Immature natural killer cell (primary cell): Measurements from ENCODE around the gene UFC1. TPM values are rescaled to one million over a fixed set of nuclear protein-coding genes. Genes with fewer than 3 reads are reported as not detected.

Experiments
- DNase-seq, 3 donors: peaks; one replicate each; pipeline ENCODE4 v3.0.0; 2022; ENCODE audit warnings: mixed read lengths in 1 of 3
- H3K27ac Mint-ChIP-seq, 6 donors: one replicate each; pipeline ENCODE4 v1.8.0; 2020; ENCODE audit warnings: mixed read lengths in 6 of 6, mild to moderate bottlenecking in 5 of 6, inconsistent platforms in 4 of 6, moderate library complexity in 3 of 6
- H3K27me3 Mint-ChIP-seq, 3 donors: one replicate each; pipeline ENCODE4 v1.8.0; 2020 to 2021; ENCODE audit warnings: low read depth in 3 of 3, mild to moderate bottlenecking in 3 of 3, mixed read lengths in 3 of 3, moderate library complexity in 3 of 3, inconsistent platforms in 1 of 3
- H3K36me3 Mint-ChIP-seq, 3 donors: one replicate each; pipeline ENCODE4 v1.8.0; 2020; ENCODE audit warnings: mixed read lengths in 3 of 3, inconsistent platforms in 2 of 3, mild to moderate bottlenecking in 2 of 3
- H3K4me1 Mint-ChIP-seq, 2 donors: one replicate each; pipeline ENCODE4 v1.8.0; 2020; ENCODE audit warnings: inconsistent platforms in 2 of 2, mild to moderate bottlenecking in 2 of 2, mixed read lengths in 2 of 2, moderate library complexity in 1 of 2
- H3K4me3 Mint-ChIP-seq, 5 donors: one replicate each; pipeline ENCODE4 v1.8.0; 2020; ENCODE audit warnings: mild to moderate bottlenecking in 5 of 5, mixed read lengths in 5 of 5, inconsistent platforms in 3 of 5, moderate library complexity in 3 of 5
- H3K9me3 Mint-ChIP-seq, 6 donors: one replicate each; pipeline ENCODE4 v1.8.0; 2020; ENCODE audit warnings: mild to moderate bottlenecking in 6 of 6, mixed read lengths in 6 of 6, inconsistent platforms in 4 of 6, moderate library complexity in 3 of 6
- polyA plus RNA-seq, 3 donors: library from polyadenylated mRNA; unstranded; fragments of 300-500 nt; fragmentation: Illumina TruSeq; gene quantifications; one replicate each; pipeline ENCODE4 v1.2.3, GENCODE V29; 2021

UFC1 gene
- polyA plus RNA-seq, 3 donors from 2014 or later, result 174 to 219 (median 186) TPM

- H3K4me3 Mint-ChIP-seq, result peak overlapping the region; percentile 89 to 96 (median 93)
- H3K36me3 Mint-ChIP-seq, result peaks cover 7 to 27% (median 9%) of the 10 kb centered on the region in 3 donors
- peaks cover 48 to 57% of the 10 kb centered on the region in 2 donors for H3K4me1 Mint-ChIP-seq
- peak overlapping the region; percentile 95 to 99 (median 98) for H3K27ac Mint-ChIP-seq
- DNase-seq, result no peak
- no peaks in the 10 kb centered on the region for H3K9me3 Mint-ChIP-seq
- peaks cover 0 to 12% (median 9%) of the 10 kb centered on the region in 3 donors for H3K27me3 Mint-ChIP-seq
These were observed 13.1 kb downstream of the UFC1 start for GRCh38 chr1:161166669-161167548.

- Mint-ChIP-seq H3K9me3 (no peaks in the 10 kb centered on the region), H3K27ac (peak overlapping the region in 1 of 6 donors; percentile 43), H3K36me3 (peaks cover 10 to 38% (median 20%) of the 10 kb centered on the region in 3 donors), H3K4me1 (peaks cover 40 to 51% of the 10 kb centered on the region in 2 donors), H3K27me3 (peaks cover 0 to 11% (median 7%) of the 10 kb centered on the region in 3 donors), H3K4me3 (peak overlapping the region in 1 of 5 donors; percentile 41)
- DNase-seq, result no peak
These were observed 15.1 kb downstream of the UFC1 start for GRCh38 chr1:161168906-161169305.

DNA sequence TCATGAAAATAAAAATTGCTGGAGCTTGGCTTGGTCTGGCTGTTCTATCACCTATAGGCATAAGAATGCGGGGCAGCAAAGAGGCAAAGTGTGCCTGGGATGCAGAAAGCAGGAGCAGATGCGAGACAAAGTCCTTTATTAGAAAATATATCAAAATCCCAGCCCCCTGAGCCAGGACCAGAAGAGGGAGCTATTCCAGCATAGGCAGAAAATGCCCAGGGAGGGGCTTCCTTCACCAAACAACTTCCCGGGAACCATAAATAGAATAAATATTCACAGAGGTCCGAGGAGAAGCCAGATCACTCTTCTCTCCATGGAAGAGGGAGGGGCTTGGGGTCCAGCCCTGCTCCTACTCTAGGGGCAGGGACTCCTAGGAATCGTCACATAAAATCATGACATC lies 17.4 kb downstream of the UFC1 start:
- Mint-ChIP-seq H3K36me3 (peaks cover 15 to 41% (median 23%) of the 10 kb centered on the region in 3 donors), H3K9me3 (no peaks in the 10 kb centered on the region), H3K27me3 (peaks cover 0 to 4% (median 4%) of the 10 kb centered on the region in 3 donors), H3K4me1 (peaks cover 40 to 51% of the 10 kb centered on the region in 2 donors), H3K27ac (peak overlapping the region in 3 of 6 donors; percentile 48 to 66 (median 66)), H3K4me3 (no peak overlapping the region)
- no peak for DNase-seq

- H3K27ac Mint-ChIP-seq, result peak overlapping the region in 2 of 6 donors; percentile 53 to 71
- H3K4me3 Mint-ChIP-seq, result no peak overlapping the region
- peaks cover 0 to 1% (median 0%) of the 10 kb centered on the region in 3 donors for H3K27me3 Mint-ChIP-seq
- no peak for DNase-seq
- H3K36me3 Mint-ChIP-seq, result peaks cover 15 to 41% (median 23%) of the 10 kb centered on the region in 3 donors
- H3K9me3 Mint-ChIP-seq, result no peaks in the 10 kb centered on the region
- peaks cover 40 to 51% of the 10 kb centered on the region in 2 donors for H3K4me1 Mint-ChIP-seq
These were observed 17.9 kb downstream of the UFC1 start for GRCh38 chr1:161171696-161172095.

DNA sequence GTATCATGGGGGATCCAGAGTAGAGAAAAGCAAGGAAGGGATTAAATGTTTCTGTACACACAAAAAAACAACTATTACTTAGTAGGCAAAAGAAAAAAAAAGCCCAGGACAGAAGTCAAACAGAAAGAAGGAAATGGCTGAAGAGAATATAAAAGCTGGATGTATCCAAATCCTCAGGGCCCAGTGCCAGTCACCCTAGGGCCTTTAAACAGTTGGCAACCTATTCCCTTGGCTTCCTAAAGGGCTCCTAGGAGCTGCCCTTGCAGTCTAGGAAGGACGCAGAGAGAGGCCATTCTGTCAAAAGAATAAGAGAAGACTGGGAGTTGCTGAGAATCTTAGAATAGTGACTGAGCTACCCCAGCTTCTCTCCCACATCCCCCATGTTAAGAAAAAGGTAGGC lies 18.6 kb downstream of the UFC1 start:
- peaks cover 15 to 41% (median 23%) of the 10 kb centered on the region in 3 donors for H3K36me3 Mint-ChIP-seq
- H3K27me3 Mint-ChIP-seq, result peaks cover 0 to 1% (median 0%) of the 10 kb centered on the region in 3 donors
- peaks cover 40 to 51% of the 10 kb centered on the region in 2 donors for H3K4me1 Mint-ChIP-seq
- peak overlapping the region in 4 of 6 donors; percentile 8 to 64 (median 34) for H3K27ac Mint-ChIP-seq
- no peak for DNase-seq
- H3K9me3 Mint-ChIP-seq, result no peaks in the 10 kb centered on the region
- H3K4me3 Mint-ChIP-seq, result no peak overlapping the region

- no peak for DNase-seq
- Mint-ChIP-seq H3K4me3 (no peak overlapping the region), H3K27ac (peak overlapping the region in 3 of 6 donors; percentile 9 to 59 (median 25)), H3K27me3 (peaks cover 0 to 1% (median 0%) of the 10 kb centered on the region in 3 donors), H3K4me1 (peaks cover 40 to 51% of the 10 kb centered on the region in 2 donors), H3K36me3 (peaks cover 15 to 41% (median 23%) of the 10 kb centered on the region in 3 donors), H3K9me3 (no peaks in the 10 kb centered on the region)
These were observed 19.1 kb downstream of the UFC1 start for GRCh38 chr1:161172776-161173376.

GRCh38 chr1:161173711-161174110 lies 19.9 kb downstream of the UFC1 start:
- no peak overlapping the region for H3K4me3 Mint-ChIP-seq
- DNase-seq, result no peak
- peaks cover 0 to 1% (median 0%) of the 10 kb centered on the region in 3 donors for H3K27me3 Mint-ChIP-seq
- H3K4me1 Mint-ChIP-seq, result peaks cover 40 to 53% of the 10 kb centered on the region in 2 donors
- peak overlapping the region in 2 of 6 donors; percentile 43 to 53 for H3K27ac Mint-ChIP-seq
- no peaks in the 10 kb centered on the region for H3K9me3 Mint-ChIP-seq
- peaks cover 15 to 41% (median 23%) of the 10 kb centered on the region in 3 donors for H3K36me3 Mint-ChIP-seq

DNA sequence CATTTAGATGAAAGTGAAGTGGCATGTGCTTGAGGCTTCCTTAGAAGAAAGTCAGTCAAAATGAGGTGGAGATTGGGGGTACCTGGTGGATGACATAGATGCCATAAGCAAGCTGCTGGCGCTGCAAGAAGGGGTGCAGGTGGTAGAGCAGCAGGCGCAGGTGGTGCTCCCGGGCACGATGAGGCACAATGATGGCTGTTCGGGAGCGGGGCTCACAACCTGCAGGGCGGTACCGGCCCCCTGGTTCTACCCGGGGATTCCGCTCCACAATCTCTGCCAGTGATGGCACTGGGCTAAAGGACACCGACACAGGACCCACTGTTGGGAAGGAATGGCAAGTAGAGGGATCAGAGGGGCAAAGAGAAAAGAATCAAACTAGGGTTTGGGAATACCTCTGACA lies 21.1 kb downstream of the UFC1 start:
- H3K27ac Mint-ChIP-seq, result peak overlapping the region in 4 of 6 donors; percentile 42 to 100 (median 75)
- peaks cover 0 to 1% (median 0%) of the 10 kb centered on the region in 3 donors for H3K27me3 Mint-ChIP-seq
- H3K4me3 Mint-ChIP-seq, result peak overlapping the region in 4 of 5 donors; percentile 17 to 100 (median 62)
- DNase-seq, result no peak
- no peaks in the 10 kb centered on the region for H3K9me3 Mint-ChIP-seq
- H3K36me3 Mint-ChIP-seq, result peaks cover 15 to 38% (median 23%) of the 10 kb centered on the region in 3 donors
- H3K4me1 Mint-ChIP-seq, result peaks cover 45 to 58% of the 10 kb centered on the region in 2 donors

DNA sequence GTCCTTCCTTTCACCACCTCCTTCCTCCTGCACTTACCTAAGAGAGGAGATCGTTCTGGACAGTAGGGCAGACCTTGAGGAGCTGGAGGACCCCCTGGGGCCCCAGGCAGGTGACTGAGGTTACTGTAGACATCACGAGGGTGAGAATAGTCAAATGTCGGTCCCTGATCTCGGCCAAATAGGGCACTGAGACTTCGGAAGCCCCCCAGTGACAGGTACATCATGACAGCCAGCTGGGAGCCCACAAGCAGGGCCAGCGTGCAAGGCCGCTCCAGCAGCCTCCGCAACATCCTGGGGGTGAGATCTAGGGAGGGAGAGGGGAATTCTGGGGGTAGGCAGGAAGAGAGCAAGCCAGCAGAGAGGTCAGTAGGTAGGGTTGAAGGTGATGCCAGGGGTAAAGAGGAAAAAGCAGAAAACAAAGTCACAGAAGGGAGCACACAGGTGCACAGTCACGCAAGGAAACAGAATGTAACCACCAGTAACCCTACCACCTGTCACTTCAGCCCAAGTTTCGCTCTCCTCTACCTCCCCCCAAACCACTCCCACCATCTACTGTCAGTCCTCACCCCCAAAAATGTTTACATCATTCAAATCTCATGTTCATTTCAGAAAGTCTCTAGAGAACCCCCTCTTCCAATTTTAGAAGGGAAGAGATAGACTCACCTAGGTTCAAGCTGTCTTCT lies 22.1 kb downstream of the UFC1 start:
- Mint-ChIP-seq H3K27ac (peak overlapping the region; percentile 98 to 100 (median 99)), H3K4me3 (peak overlapping the region; percentile 94 to 100 (median 100)), H3K9me3 (no peaks in the 10 kb centered on the region), H3K4me1 (peaks cover 55 to 68% of the 10 kb centered on the region in 2 donors), H3K36me3 (peaks cover 12 to 35% (median 25%) of the 10 kb centered on the region in 3 donors), H3K27me3 (peaks cover 0 to 1% (median 0%) of the 10 kb centered on the region in 3 donors)
- DNase-seq, result no peak

GRCh38 chr1:161176468-161177111 lies 22.8 kb downstream of the UFC1 start:
- Mint-ChIP-seq H3K27ac (peak overlapping the region; percentile 98 to 100 (median 99)), H3K27me3 (no peaks in the 10 kb centered on the region), H3K4me1 (peaks cover 57 to 75% of the 10 kb centered on the region in 2 donors), H3K9me3 (no peaks in the 10 kb centered on the region), H3K4me3 (peak overlapping the region; percentile 94 to 100 (median 100)), H3K36me3 (peaks cover 9 to 29% (median 21%) of the 10 kb centered on the region in 3 donors)
- no peak for DNase-seq

GRCh38 chr1:161177112-161177935 lies 23.5 kb downstream of the UFC1 start, which contains the start of gene B4GALT3:
Gene B4GALT3 (minus strand): TSS chr1:161177507. CDS start chr1:161176060, 1,447 bp downstream.
- peak; percentile 90 to 91 (median 91) for DNase-seq
- Mint-ChIP-seq H3K27me3 (peaks cover 0 to 2% (median 0%) of the 10 kb centered on the region in 3 donors), H3K9me3 (no peaks in the 10 kb centered on the region), H3K4me1 (peaks cover 64 to 82% of the 10 kb centered on the region in 2 donors), H3K36me3 (peaks cover 4 to 21% (median 14%) of the 10 kb centered on the region in 3 donors), H3K4me3 (peak within 1 kb of the TSS; percentile 94 to 100 (median 100)), H3K27ac (peak within 1 kb of the TSS; percentile 98 to 100 (median 99))

- Mint-ChIP-seq H3K27ac (peak overlapping the region; percentile 98 to 100 (median 99)), H3K27me3 (peaks cover 0 to 4% (median 0%) of the 10 kb centered on the region in 3 donors), H3K4me3 (peak overlapping the region; percentile 94 to 100 (median 100)), H3K36me3 (peaks cover 5 to 16% (median 14%) of the 10 kb centered on the region in 3 donors), H3K9me3 (no peaks in the 10 kb centered on the region), H3K4me1 (peaks cover 70 to 82% of the 10 kb centered on the region in 2 donors)
- no peak for DNase-seq
These were observed 24.1 kb downstream of the UFC1 start for GRCh38 chr1:161177936-161178244.
